ENCODE data around the gene USP2.

The USP2 gene

GRCh38 chr11:119377961-119378667 lies 3.4 kb downstream of the USP2 start:
- Mint-ChIP-seq H3K4me3 (peak overlapping the region in 1 of 3 experiments; percentile 21), H3K4me1 (peaks cover 50% of the 10 kb centered on the region), H3K27me3 (ENCODE audit: low read depth) (peaks cover 9% of the 10 kb centered on the region), H3K27ac (no peak overlapping the region), H3K36me3 (ENCODE audit: low read depth) (no peaks in the 10 kb centered on the region), H3K9me3 (no peaks in the 10 kb centered on the region)
- TF ChIP-seq CTCF (IDR thresholded peaks at IDR 0.05; ENCODE audit: unreplicated experiment in 3 of 3) = no peak

GRCh38 chr11:119377112-119377901 lies 4.2 kb downstream of the USP2 start:
- Mint-ChIP-seq H3K27me3 (ENCODE audit: low read depth) (peaks cover 9% of the 10 kb centered on the region), H3K36me3 (ENCODE audit: low read depth) (no peaks in the 10 kb centered on the region), H3K4me1 (peaks cover 50% of the 10 kb centered on the region), H3K9me3 (no peaks in the 10 kb centered on the region), H3K27ac (no peak overlapping the region), H3K4me3 (no peak overlapping the region)
- no peak for TF ChIP-seq CTCF (IDR thresholded peaks at IDR 0.05; ENCODE audit: unreplicated experiment in 3 of 3)

GRCh38 chr11:119376197-119376847 lies 5.2 kb downstream of the USP2 start:
- H3K4me3 Mint-ChIP-seq = peak overlapping the region in 1 of 3 experiments; percentile 57
- no peaks in the 10 kb centered on the region for H3K36me3 Mint-ChIP-seq (ENCODE audit: low read depth)
- no peaks in the 10 kb centered on the region for H3K9me3 Mint-ChIP-seq
- H3K27me3 Mint-ChIP-seq (ENCODE audit: low read depth) = peaks cover 14% of the 10 kb centered on the region
- peaks cover 59% of the 10 kb centered on the region for H3K4me1 Mint-ChIP-seq
- no peak for TF ChIP-seq CTCF (IDR thresholded peaks at IDR 0.05; ENCODE audit: unreplicated experiment in 3 of 3)
- peak overlapping the region in 1 of 3 experiments; percentile 42 for H3K27ac Mint-ChIP-seq

GRCh38 chr11:119375337-119376196 lies 5.9 kb downstream of the USP2 start:
- Mint-ChIP-seq H3K27ac (peak overlapping the region in 1 of 3 experiments; percentile 42), H3K9me3 (no peaks in the 10 kb centered on the region), H3K4me1 (peaks cover 62% of the 10 kb centered on the region), H3K36me3 (ENCODE audit: low read depth) (no peaks in the 10 kb centered on the region), H3K4me3 (no peak overlapping the region), H3K27me3 (ENCODE audit: low read depth) (peaks cover 16% of the 10 kb centered on the region)
- TF ChIP-seq CTCF (IDR thresholded peaks at IDR 0.05; ENCODE audit: unreplicated experiment in 3 of 3) = no peak

GRCh38 chr11:119374632-119375336 lies 6.7 kb downstream of the USP2 start:
- TF ChIP-seq CTCF (IDR thresholded peaks at IDR 0.05; ENCODE audit: unreplicated experiment in 3 of 3) = no peak
- peak overlapping the region in 1 of 3 experiments; percentile 83 for H3K27ac Mint-ChIP-seq
- H3K4me3 Mint-ChIP-seq = no peak overlapping the region
- no peaks in the 10 kb centered on the region for H3K36me3 Mint-ChIP-seq (ENCODE audit: low read depth)
- H3K4me1 Mint-ChIP-seq = peaks cover 68% of the 10 kb centered on the region
- peaks cover 15% of the 10 kb centered on the region for H3K27me3 Mint-ChIP-seq (ENCODE audit: low read depth)
- no peaks in the 10 kb centered on the region for H3K9me3 Mint-ChIP-seq
